HepG2 (cell line): ENCODE results near the gene SMG5. TPM values are rescaled to one million over a fixed set of nuclear protein-coding genes. Genes with fewer than 3 reads are reported as not detected.
A peak's percentile ranks its signal among the peaks of the same experiment; 100 is the strongest.

Source experiments
- FOSL1 ChIP-seq: sonication (generic); formaldehyde crosslinking; IDR thresholded peaks from 2 replicates; pipeline ENCODE4 v1.9.0; 2021; ENCODE audit warnings: missing genetic modification reagents, borderline replicate concordance
- FOXJ3 ChIP-seq: sonication (generic); formaldehyde crosslinking; IDR thresholded peaks from 2 replicates; pipeline ENCODE4 v1.4.0; 2020; ENCODE audit warnings: missing genetic modification reagents, mild to moderate bottlenecking, borderline replicate concordance
- HOXA3 ChIP-seq: sonication (generic); formaldehyde crosslinking; IDR thresholded peaks from 2 replicates; pipeline ENCODE4 v1.5.0; 2020; ENCODE audit warnings: missing genetic modification reagents
- HOXA7 ChIP-seq: sonication (generic); formaldehyde crosslinking; IDR thresholded peaks from 2 replicates; pipeline ENCODE4 v1.8.1; 2022; ENCODE audit warnings: mild to moderate bottlenecking, missing genetic modification reagents, moderate library complexity
- ISL2 ChIP-seq: sonication (generic); formaldehyde crosslinking; IDR thresholded peaks from 2 replicates; pipeline ENCODE4 v1.5.0; 2020; ENCODE audit warnings: missing genetic modification reagents
- KMT2A ChIP-seq: sonication (generic); formaldehyde crosslinking; IDR thresholded peaks from 2 replicates; pipeline ENCODE4 v1.4.0; 2020; ENCODE audit warnings: missing genetic modification reagents
- NCOA2 ChIP-seq: sonication (generic); formaldehyde crosslinking; IDR thresholded peaks from 2 replicates; pipeline ENCODE4 v1.8.0; 2022; ENCODE audit warnings: inconsistent platforms
- NR2C2 ChIP-seq: sonication (generic); formaldehyde crosslinking; IDR thresholded peaks from 2 replicates; pipeline ENCODE4 v1.4.0; 2020; ENCODE audit warnings: missing genetic modification reagents, mild to moderate bottlenecking, moderate library complexity, borderline replicate concordance
- NRL ChIP-seq: sonication (generic); formaldehyde crosslinking; IDR thresholded peaks from 2 replicates; pipeline ENCODE4 v1.5.0; 2020; ENCODE audit warnings: missing genetic modification reagents, mild to moderate bottlenecking, moderate library complexity, borderline replicate concordance
- SALL2 ChIP-seq: sonication (generic); formaldehyde crosslinking; IDR thresholded peaks from 2 replicates; pipeline ENCODE4 v1.8.1; 2023; ENCODE audit warnings: mild to moderate bottlenecking, missing genetic modification reagents, inconsistent platforms
- SNAI1 ChIP-seq: sonication (generic); formaldehyde crosslinking; IDR thresholded peaks from 2 replicates; pipeline ENCODE4 v1.5.0; 2020; ENCODE audit warnings: mild to moderate bottlenecking, missing genetic modification reagents, borderline replicate concordance
- SP2 ChIP-seq: sonication (generic); formaldehyde crosslinking; IDR thresholded peaks from 2 replicates; pipeline ENCODE4 v1.5.1; 2020; ENCODE audit warnings: mild to moderate bottlenecking, missing genetic modification reagents
- TMF1 ChIP-seq: sonication (generic); formaldehyde crosslinking; IDR thresholded peaks from 2 replicates; pipeline ENCODE4 v1.8.1; 2022; ENCODE audit warnings: low read depth, missing genetic modification reagents
- ZBTB38 ChIP-seq: sonication (generic); formaldehyde crosslinking; IDR thresholded peaks from 2 replicates; pipeline ENCODE4 v1.5.1; 2020; ENCODE audit warnings: mild to moderate bottlenecking, missing genetic modification reagents
- ZFP1 ChIP-seq: IDR thresholded peaks from 2 replicates; pipeline ENCODE4 v1.6.1; 2016
- ZFP90 ChIP-seq: sonication (generic); formaldehyde crosslinking; IDR thresholded peaks from 2 replicates; pipeline ENCODE4 v1.8.0; 2022; ENCODE audit warnings: missing genetic modification reagents, mild to moderate bottlenecking, inconsistent platforms, borderline replicate concordance
- ZNF253 ChIP-seq: sonication (generic); formaldehyde crosslinking; IDR thresholded peaks from 2 replicates; pipeline ENCODE4 v1.8.0; 2022; ENCODE audit warnings: mild to moderate bottlenecking, missing genetic modification reagents, borderline replicate concordance
- ZNF274 ChIP-seq: sonication (generic); formaldehyde crosslinking; IDR thresholded peaks from 2 replicates; pipeline ENCODE4 v1.5.1; 2020; ENCODE audit warnings: mild to moderate bottlenecking, missing genetic modification reagents
- ZNF318 ChIP-seq: sonication (generic); formaldehyde crosslinking; IDR thresholded peaks from 2 replicates; pipeline ENCODE4 v1.4.0; 2020; ENCODE audit warnings: mild to moderate bottlenecking, missing genetic modification reagents
- ZNF382 ChIP-seq: sonication (generic); formaldehyde crosslinking; IDR thresholded peaks from 2 replicates; pipeline ENCODE4 v1.5.0; 2020; ENCODE audit warnings: missing genetic modification reagents, mild to moderate bottlenecking, borderline replicate concordance
- ZNF468 ChIP-seq: sonication (generic); formaldehyde crosslinking; IDR thresholded peaks from 2 replicates; pipeline ENCODE4 v1.8.0; 2022; ENCODE audit warnings: mild to moderate bottlenecking, moderate library complexity, missing genetic modification reagents
- ZNF549 ChIP-seq: sonication (generic); formaldehyde crosslinking; IDR thresholded peaks from 2 replicates; pipeline ENCODE4 v1.5.0; 2020; ENCODE audit warnings: missing genetic modification reagents
- ZNF776 ChIP-seq: sonication (generic); formaldehyde crosslinking; IDR thresholded peaks from 2 replicates; pipeline ENCODE4 v1.4.0; 2020; ENCODE audit warnings: mild to moderate bottlenecking, missing genetic modification reagents
- polyA plus RNA-seq, 8 experiments: library from polyadenylated mRNA; depleted of rRNA in 3 of 8; stranded (reverse) in 7 of 8; unstranded in 1 of 8; fragments of >200 nt; fragmentation: Illumina TruSeq in 4 of 8; extraction: Trizol in 4 of 8; gene quantifications; 2 replicates each; pipeline versions ENCODE4 v1.2.1 to v1.2.3, GENCODE V29; 2011 to 2016; ENCODE audit warnings: low read depth in 4 of 8, missing spikeins in 1 of 8, mixed read lengths in 1 of 8; ENCODE audit not compliant: insufficient read depth in 1 of 8
- total RNA-seq, 5 experiments: library from RNA; depleted of rRNA; stranded (reverse); fragments of >200 nt; fragmentation: Illumina TruSeq; extraction: Trizol; gene quantifications; 2 replicates each; pipeline ENCODE4 v1.2.3, GENCODE V29; 2016; ENCODE audit warnings: low read depth in 1 of 5
- TF ChIP-seq, protein P1 (sequence below), 2 experiments: fragments of 450-650 bp in 1 of 2; sonication (generic) in 1 of 2; formaldehyde crosslinking; IDR thresholded peaks; 2 replicates each; pipeline versions ENCODE4 v1.5.0 to v1.8.0; 2020 to 2022; ENCODE audit warnings: mild to moderate bottlenecking in 1 of 2, missing genetic modification reagents in 1 of 2

The SMG5 gene
- total and polyA plus RNA-seq, 2 of the 13 experiments (the other 11 are each of a cell fraction or from before 2014, with no cell fraction given), result 50.5 to 84.0 TPM

GRCh38 chr1:156295391-156295947 lies 12.8 kb upstream of the SMG5 start, which contains the start of gene GLMP (continued):
- TF ChIP-seq ZNF318 (CRISPR knock-in tag) (no peak), TMF1 (CRISPR knock-in tag) (no peak), SALL2 (CRISPR knock-in tag) (no peak), ZFP90 (CRISPR knock-in tag) (0 out of 2 replicates have a peak, but pooled peaks have one; percentile 28), ZNF776 (CRISPR knock-in tag) (no peak), SP2 (CRISPR knock-in tag) (no peak), HOXA3 (CRISPR knock-in tag) (peak; percentile 59), ZNF468 (no peak), SNAI1 (CRISPR knock-in tag) (no peak), ZNF253 (CRISPR knock-in tag) (no peak), NCOA2 (CRISPR knock-in tag) (no peak), FOSL1 (CRISPR knock-in tag) (no peak), NR2C2 (CRISPR knock-in tag) (no peak), KMT2A (CRISPR knock-in tag) (peak; percentile 49; the same call in 1 of the 2 replicates), ZNF382 (CRISPR knock-in tag) (no peak), ISL2 (CRISPR knock-in tag) (no peak), ZNF549 (no peak), FOXJ3 (CRISPR knock-in tag) (no peak), ZBTB38 (CRISPR knock-in tag) (no peak), HOXA7 (CRISPR knock-in tag) (no peak), ZNF274 (CRISPR knock-in tag) (no peak), NRL (CRISPR knock-in tag) (no peak), ZFP1 (CRISPR knock-in tag) (no peak)
- TF ChIP-seq, protein P1, sequence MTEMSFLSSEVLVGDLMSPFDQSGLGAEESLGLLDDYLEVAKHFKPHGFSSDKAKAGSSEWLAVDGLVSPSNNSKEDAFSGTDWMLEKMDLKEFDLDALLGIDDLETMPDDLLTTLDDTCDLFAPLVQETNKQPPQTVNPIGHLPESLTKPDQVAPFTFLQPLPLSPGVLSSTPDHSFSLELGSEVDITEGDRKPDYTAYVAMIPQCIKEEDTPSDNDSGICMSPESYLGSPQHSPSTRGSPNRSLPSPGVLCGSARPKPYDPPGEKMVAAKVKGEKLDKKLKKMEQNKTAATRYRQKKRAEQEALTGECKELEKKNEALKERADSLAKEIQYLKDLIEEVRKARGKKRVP (CRISPR knock-in tag; IDR thresholded peaks at IDR 0.05), result no peak
